H1 (cell line): ENCODE measurements around the gene SLIT3. TPM values are rescaled to one million over a fixed set of nuclear protein-coding genes. Genes with fewer than 3 reads are reported as not detected.
A peak's percentile ranks its signal among the peaks of the same experiment; 100 is the strongest.

Experiments used
- CTCF ChIA-PET: fragments of 300-600 bp; sonication (Branson Sonifier 250); formaldehyde crosslinking; loops from one replicate; lab custom pipeline; 2021; ENCODE audit not compliant: partially characterized antibody; lab: Charles Lee
- POLR2A ChIA-PET: fragments of 300-600 bp; sonication (Branson Sonifier 250); formaldehyde crosslinking; loops from one replicate; lab custom pipeline; 2021; ENCODE audit warnings: inconsistent platforms; ENCODE audit not compliant: partially characterized antibody; lab: Charles Lee
- DNase-seq, 2 experiments: peaks; one replicate each; pipeline versions ENCODE4 v3.0.0 to v3.0.0-alpha.2; 2010 to 2022; ENCODE audit warnings: low spot score in 2 of 2, low read depth in 1 of 2, mixed read lengths in 1 of 2
- FAIRE-seq: peaks from 2 replicates; lab custom pipeline; 2011; peaks lifted over from hg19 to GRCh38; lab: Jason Lieb, UNC
- H2AFZ ChIP-seq: 2 replicates; pipeline ENCODE4 v1.8.1; 2012; ENCODE audit warnings: low read length, inconsistent platforms
- H2AK5ac ChIP-seq: 2 replicates; pipeline ENCODE4 v1.6.1; 2013; ENCODE audit warnings: low read depth, low read length
- H2BK120ac ChIP-seq: replicated peaks from 2 replicates; pipeline ENCODE3; 2013; ENCODE audit warnings: low read depth, low read length, inconsistent platforms
- H2BK12ac ChIP-seq: 2 replicates; pipeline ENCODE4 v1.6.1; 2013; ENCODE audit warnings: low read depth, low read length
- H2BK15ac ChIP-seq: 2 replicates; pipeline ENCODE4 v1.6.1; 2013; ENCODE audit warnings: low read length
- H2BK20ac ChIP-seq: 2 replicates; pipeline ENCODE4 v1.6.1; 2013; ENCODE audit warnings: low read length
- H2BK5ac ChIP-seq: 2 replicates; pipeline ENCODE4 v1.6.1; 2013; ENCODE audit warnings: low read depth, low read length
- H3K14ac ChIP-seq: 2 replicates; pipeline ENCODE4 v1.6.1; 2013; ENCODE audit warnings: inconsistent platforms; ENCODE audit not compliant: insufficient read length
- H3K18ac ChIP-seq: 2 replicates; pipeline ENCODE4 v1.6.1; 2013; ENCODE audit warnings: low read length; ENCODE audit errors: extremely low read depth
- H3K23ac ChIP-seq: 2 replicates; pipeline ENCODE4 v1.6.1; 2013; ENCODE audit warnings: inconsistent platforms; ENCODE audit not compliant: insufficient read length
- H3K23me2 ChIP-seq: 2 replicates; pipeline ENCODE4 v1.6.1; 2013; ENCODE audit warnings: low read depth, low read length
- H3K27ac ChIP-seq: 2 replicates; pipeline ENCODE4 v1.6.1; 2011; ENCODE audit warnings: low read depth, low read length, inconsistent platforms
- H3K27me3 ChIP-seq, 4 experiments: replicated peaks in 1 of 4; 1 replicate in 1 of 4; 2 replicates in 3 of 4; pipeline versions ENCODE4 v1.6.1 to v1.8.1; 2011 to 2013; ENCODE audit warnings: low read length in 3 of 4, mild to moderate bottlenecking in 3 of 4, inconsistent platforms in 2 of 4, mixed read lengths in 2 of 4, moderate library complexity in 1 of 4; ENCODE audit not compliant: control insufficient read depth in 3 of 4, insufficient read depth in 3 of 4; ENCODE audit errors: extremely low read depth in 1 of 4
- H3K36me3 ChIP-seq, 4 experiments: 2 replicates each; pipeline versions ENCODE4 v1.6.1 to v1.8.1; 2011 to 2013; ENCODE audit warnings: mild to moderate bottlenecking in 4 of 4, low read length in 3 of 4, moderate library complexity in 2 of 4, control low read depth in 1 of 4, inconsistent platforms in 1 of 4; ENCODE audit not compliant: insufficient read depth in 4 of 4, control insufficient read depth in 2 of 4
- H3K4ac ChIP-seq: replicated peaks from 2 replicates; pipeline ENCODE3; 2013; ENCODE audit warnings: low read length, low read depth, mixed read lengths, inconsistent platforms; ENCODE audit not compliant: insufficient read length
- H3K4me1 ChIP-seq, 4 experiments: replicated peaks in 1 of 4; 1 replicate in 1 of 4; 2 replicates in 3 of 4; pipeline versions ENCODE4 v1.6.1 to v1.8.1; 2011 to 2013; ENCODE audit warnings: low read length in 3 of 4, inconsistent platforms in 2 of 4, mixed read lengths in 1 of 4; ENCODE audit not compliant: insufficient read depth in 4 of 4, control insufficient read depth in 3 of 4
- H3K4me2 ChIP-seq, 2 experiments: 2 replicates each; pipeline versions ENCODE4 v1.6.1 to v1.8.1; 2011 to 2013; ENCODE audit warnings: low read depth in 2 of 2, low read length in 2 of 2, control low read depth in 1 of 2, inconsistent platforms in 1 of 2, mild to moderate bottlenecking in 1 of 2; ENCODE audit not compliant: insufficient read depth in 1 of 2
- H3K4me3 ChIP-seq, 4 experiments: fragments of 200-600, 300-600 bp in 1 of 4; sonication (generic), shearing (Covaris generic), sonication (Bioruptor Twin) in 1 of 4; 2 replicates each; pipeline versions ENCODE4 v1.5.1 to v1.8.1; 2011 to 2016; ENCODE audit warnings: low read length in 4 of 4, low read depth in 3 of 4, control low read depth in 2 of 4, inconsistent platforms in 2 of 4, mild to moderate bottlenecking in 2 of 4, mixed read lengths in 1 of 4, moderate library complexity in 1 of 4; ENCODE audit not compliant: insufficient read depth in 2 of 4; ENCODE audit errors: extremely low read depth in 1 of 4
- H3K56ac ChIP-seq: replicated peaks from 2 replicates; pipeline ENCODE3; 2013; ENCODE audit warnings: low read depth, mild to moderate bottlenecking, mixed read lengths, low read length, inconsistent platforms; ENCODE audit not compliant: insufficient read length
- H3K79me1 ChIP-seq: 2 replicates; pipeline ENCODE4 v1.6.1; 2013; ENCODE audit warnings: low read depth, low read length, control low read depth
- H3K79me2 ChIP-seq, 2 experiments: 2 replicates each; pipeline versions ENCODE4 v1.6.1 to v1.8.1; 2012 to 2013; ENCODE audit warnings: low read length in 2 of 2, mild to moderate bottlenecking in 2 of 2, inconsistent platforms in 1 of 2; ENCODE audit not compliant: insufficient read depth in 2 of 2, control insufficient read depth in 1 of 2
- H3K9ac ChIP-seq, 4 experiments: replicated peaks in 1 of 4; 1 replicate in 1 of 4; 2 replicates in 3 of 4; pipeline versions ENCODE4 v1.6.1 to v1.8.1; 2011 to 2013; ENCODE audit warnings: low read depth in 3 of 4, low read length in 3 of 4, control low read depth in 2 of 4, mild to moderate bottlenecking in 2 of 4, moderate library complexity in 2 of 4, inconsistent platforms in 1 of 4; ENCODE audit errors: extremely low read depth in 1 of 4
- H3K9me3 ChIP-seq, 2 experiments: 2 replicates each; pipeline versions ENCODE4 v1.6.1 to v1.8.1; 2012 to 2013; ENCODE audit warnings: mild to moderate bottlenecking in 2 of 2, moderate library complexity in 2 of 2, control low read depth in 1 of 2, inconsistent platforms in 1 of 2, low read depth in 1 of 2, low read length in 1 of 2, mixed read lengths in 1 of 2; ENCODE audit not compliant: insufficient read depth in 2 of 2
- H4K20me1 ChIP-seq, 2 experiments: replicated peaks in 1 of 2; 2 replicates each; pipeline versions ENCODE3 to v1.8.1; 2011 to 2013; ENCODE audit warnings: inconsistent platforms in 2 of 2, low read length in 2 of 2, mild to moderate bottlenecking in 1 of 2; ENCODE audit not compliant: insufficient read depth in 2 of 2, control insufficient read depth in 1 of 2
- H4K5ac ChIP-seq: 2 replicates; pipeline ENCODE4 v1.6.1; 2013; ENCODE audit warnings: low read length, low read depth, mixed read lengths, inconsistent platforms; ENCODE audit not compliant: insufficient read length
- H4K8ac ChIP-seq: 2 replicates; pipeline ENCODE4 v1.8.0; 2013; ENCODE audit warnings: mild to moderate bottlenecking, moderate library complexity, low read length, inconsistent platforms; ENCODE audit not compliant: insufficient read depth; ENCODE audit errors: extremely low read depth
- H4K91ac ChIP-seq: replicated peaks from 2 replicates; pipeline ENCODE3; 2013; ENCODE audit warnings: low read length, mixed read lengths, inconsistent platforms; ENCODE audit not compliant: insufficient read length
- BCL11A ChIP-seq, 2 experiments: IDR thresholded peaks; one replicate each; pipeline ENCODE4 v1.6.1; 2011; ENCODE audit warnings: low read depth in 2 of 2, low read length in 2 of 2, mild to moderate bottlenecking in 2 of 2
- CEBPB ChIP-seq: IDR thresholded peaks from 2 replicates; pipeline ENCODE4 v1.6.1; 2012; ENCODE audit warnings: low read depth, low read length
- KDM1A ChIP-seq: fragments of 200-600, 300-600 bp; sonication (generic); IDR thresholded peaks from 2 replicates; pipeline ENCODE4 v1.7.1; 2016; ENCODE audit warnings: mild to moderate bottlenecking, low read length, borderline replicate concordance
- RAD21 ChIP-seq, 2 experiments: IDR thresholded peaks in 1 of 2; conservative IDR thresholded peaks in 1 of 2; 2 replicates each; pipeline ENCODE4 v1.6.1; 2011; ENCODE audit warnings: low read depth in 2 of 2, low read length in 2 of 2, improper control_type of control experiment in 1 of 2, inconsistent platforms in 1 of 2, mild to moderate bottlenecking in 1 of 2, moderate library complexity in 1 of 2
- RXRA ChIP-seq: IDR thresholded peaks from 2 replicates; pipeline ENCODE4 v1.6.1; 2011; ENCODE audit warnings: low read depth, mild to moderate bottlenecking, low read length, moderate library complexity; ENCODE audit not compliant: insufficient read depth
- SIN3A ChIP-seq, 2 experiments: IDR thresholded peaks in 1 of 2; conservative IDR thresholded peaks in 1 of 2; 2 replicates each; pipeline ENCODE4 v1.6.1; 2011 to 2012; ENCODE audit warnings: low read length in 2 of 2, improper control_type of control experiment in 1 of 2, low read depth in 1 of 2, mild to moderate bottlenecking in 1 of 2
- SP1 ChIP-seq: IDR thresholded peaks from 2 replicates; pipeline ENCODE4 v1.6.1; 2011; ENCODE audit warnings: low read depth, low read length
- YY1 ChIP-seq: IDR thresholded peaks from 2 replicates; pipeline ENCODE4 v1.6.1; 2011; ENCODE audit warnings: low read depth, mild to moderate bottlenecking, low read length
- WGBS, 2 experiments: shearing (Covaris generic) in 1 of 2; methylation state at CpG; one replicate each; pipeline versions ENCODE4 v1.1.6 to v1.1.7; 2013 to 2015; ENCODE audit warnings: low lambda C conversion rate in 2 of 2, mixed read lengths in 2 of 2, inconsistent platforms in 1 of 2, low coverage in 1 of 2, missing lambda C conversion rate in 1 of 2; ENCODE audit not compliant: insufficient replicate concordance in 2 of 2, insufficient coverage in 1 of 2, insufficient read length in 1 of 2; ENCODE audit errors: extremely low coverage in 1 of 2, missing lambda C conversion rate in 1 of 2; 5-methylcytosine and 5-hydroxymethylcytosine counted together
- polyA plus RNA-seq, 7 experiments: library from polyadenylated mRNA; depleted of rRNA in 3 of 7; stranded (reverse) in 5 of 7; unstranded in 2 of 7; fragments of >200 nt in 5 of 7; fragments of 200-250 nt in 2 of 7; gene quantifications; 1 replicate in 5 of 7; 2 replicates in 1 of 7; 4 replicates in 1 of 7; pipeline versions ENCODE4 v1.2.1 to v1.2.3, GENCODE V29; 2011 to 2013; ENCODE audit warnings: missing spikeins in 2 of 7, mixed read lengths in 2 of 7
- total RNA-seq: library from RNA; stranded (reverse); fragmentation: NEBNext Ultra II Directional; extraction: Animal tissue kit (Norgen Biotek cat#: 25700); gene quantifications from 2 replicates; pipeline ENCODE4 v1.2.1, GENCODE V29; 2021
- TF ChIP-seq, protein P1 (sequence below): IDR thresholded peaks from 2 replicates; pipeline ENCODE4 v1.6.1; 2012; ENCODE audit warnings: inconsistent platforms
- TF ChIP-seq, protein P2 (sequence below): IDR thresholded peaks from 2 replicates; pipeline ENCODE4 v1.6.1; 2012; ENCODE audit warnings: inconsistent platforms

The SLIT3 gene
- total and polyA plus RNA-seq, 2 of the 8 experiments (the other 6 are each of a cell fraction or from before 2014, with no cell fraction given) = 1.1 to 1.2 TPM

DNA sequence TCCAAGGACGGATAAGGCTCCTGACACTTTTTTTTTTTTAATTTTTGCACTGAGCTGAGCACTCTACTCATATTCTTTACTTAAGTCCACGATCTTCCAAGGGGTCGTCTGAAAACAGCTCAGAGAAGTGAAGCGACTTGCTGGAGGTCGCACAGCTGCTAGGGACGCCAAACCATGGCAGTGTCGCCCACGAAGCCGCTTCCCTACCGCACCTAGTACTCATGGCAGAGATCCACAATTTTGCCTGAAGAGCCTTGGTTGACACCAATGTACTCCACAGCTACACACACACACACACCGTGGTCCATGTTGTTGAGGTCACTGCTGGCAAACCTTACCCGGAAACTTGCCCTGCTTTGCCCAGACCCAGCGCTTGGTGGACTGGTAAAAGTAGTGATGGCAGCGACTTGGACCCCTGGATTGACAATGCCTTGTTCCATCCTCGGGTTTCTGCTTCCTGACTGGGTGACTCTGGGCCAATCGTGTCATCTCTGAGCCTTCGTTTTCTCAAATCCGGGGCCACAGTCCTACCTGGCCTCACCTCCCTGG is 521 bp upstream of the SLIT3 start:
- no peaks in the 10 kb centered on the region for H3K79me1 ChIP-seq
- no peak overlapping the region for H3K27ac ChIP-seq
- no peak overlapping the region for H3K56ac ChIP-seq
- H4K20me1 ChIP-seq = no peaks in the 10 kb centered on the region
- DNase-seq (no peak), FAIRE-seq (no peak)
- H3K9ac ChIP-seq = no peak overlapping the region
- 20% methylated on average over 18 of the region's 18 CpGs; no CpG with 5 or more reads in 1 of the 2 experiments for WGBS, 2 experiments
- no peaks in the 10 kb centered on the region for H3K36me3 ChIP-seq
- H2BK15ac ChIP-seq = no peak overlapping the region
- no peak overlapping the region for H2BK12ac ChIP-seq
- no peak overlapping the region for H3K14ac ChIP-seq
- H3K27me3 ChIP-seq = peaks cover 7 to 41% (median 32%) of the 10 kb centered on the region in 4 experiments
- H3K23ac ChIP-seq = no peak overlapping the region
- no peak overlapping the region for H4K91ac ChIP-seq
- no peak overlapping the region for H4K5ac ChIP-seq
- no peak overlapping the region for H2AFZ ChIP-seq
- TF ChIP-seq KDM1A (peak; percentile 26; the same call in 1 of the 2 replicates), RAD21 (IDR thresholded peaks at IDR 0.05 in 1 of 2, conservative IDR thresholded peaks at IDR 0.05 in 1 of 2; ENCODE audit: low read depth in 2 of 2, low read length in 2 of 2) (no peak), CEBPB (no peak), RXRA (no peak), SP1 (no peak), YY1 (no peak), BCL11A (IDR thresholded peaks at IDR 0.05; ENCODE audit: low read depth in 2 of 2, low read length in 2 of 2) (no peak), SIN3A (conservative IDR thresholded peaks at IDR 0.05 in 1 of 2, IDR thresholded peaks at IDR 0.05 in 1 of 2; ENCODE audit: low read depth in 1 of 2, low read length in 2 of 2) (no peak)
- TF ChIP-seq, protein P1, sequence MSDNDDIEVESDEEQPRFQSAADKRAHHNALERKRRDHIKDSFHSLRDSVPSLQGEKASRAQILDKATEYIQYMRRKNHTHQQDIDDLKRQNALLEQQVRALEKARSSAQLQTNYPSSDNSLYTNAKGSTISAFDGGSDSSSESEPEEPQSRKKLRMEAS = no peak
- TF ChIP-seq, protein P2, sequence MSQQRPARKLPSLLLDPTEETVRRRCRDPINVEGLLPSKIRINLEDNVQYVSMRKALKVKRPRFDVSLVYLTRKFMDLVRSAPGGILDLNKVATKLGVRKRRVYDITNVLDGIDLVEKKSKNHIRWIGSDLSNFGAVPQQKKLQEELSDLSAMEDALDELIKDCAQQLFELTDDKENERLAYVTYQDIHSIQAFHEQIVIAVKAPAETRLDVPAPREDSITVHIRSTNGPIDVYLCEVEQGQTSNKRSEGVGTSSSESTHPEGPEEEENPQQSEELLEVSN = 0 out of 2 replicates have a peak, but pooled peaks have one; percentile 30
- no peak overlapping the region for H3K4ac ChIP-seq
- no peaks in the 10 kb centered on the region for H3K9me3 ChIP-seq
- no peaks in the 10 kb centered on the region for H3K79me2 ChIP-seq
- H3K4me2 ChIP-seq = peak overlapping the region; percentile 77 to 87
- no peak overlapping the region for H2AK5ac ChIP-seq
- H2BK120ac ChIP-seq = no peak overlapping the region
- no peak overlapping the region for H3K18ac ChIP-seq
- ChIA-PET CTCF (interaction anchor here (0.6 to 5.2 kb wide), 23 partner anchors 9 to 610 kb away, joined by 3 to 33 read pairs (median 4); partner anchors contain the start of gene SPDL1), POLR2A (no interaction called here)
- H3K23me2 ChIP-seq = peaks cover 11% of the 10 kb centered on the region
- H3K4me1 ChIP-seq = peaks cover 5 to 12% (median 7%) of the 10 kb centered on the region in 4 experiments; a peak in 6 of 7 replicates
- peak overlapping the region; percentile 34 to 69 (median 40) for H3K4me3 ChIP-seq
- no peak overlapping the region for H2BK20ac ChIP-seq
- no peak overlapping the region for H4K8ac ChIP-seq
- H2BK5ac ChIP-seq = no peak overlapping the region
